Activated CD8-positive, alpha-beta memory T cell treated with anti-CD3 and anti-CD28 coated beads for 4 hours (primary cell): Measurements from ENCODE around the gene RTKN.
A peak's percentile ranks its signal among the peaks of the same experiment; 100 is the strongest.
"Not testable (repeated sequence)": the region's sequence is repeated elsewhere in the genome, so short reads cannot be mapped to it uniquely, and the experiment has no call there.

Source experiments
- DNase-seq, 2 donors: peaks; one replicate each; pipeline ENCODE4 v3.0.0-alpha.2; 2020; ENCODE audit warnings: low read depth in 2 of 2

Gene RTKN

GRCh38 chr2:74461187-74462053 is 19.7 kb upstream of the RTKN start:
- DNase-seq = no peak

DNA sequence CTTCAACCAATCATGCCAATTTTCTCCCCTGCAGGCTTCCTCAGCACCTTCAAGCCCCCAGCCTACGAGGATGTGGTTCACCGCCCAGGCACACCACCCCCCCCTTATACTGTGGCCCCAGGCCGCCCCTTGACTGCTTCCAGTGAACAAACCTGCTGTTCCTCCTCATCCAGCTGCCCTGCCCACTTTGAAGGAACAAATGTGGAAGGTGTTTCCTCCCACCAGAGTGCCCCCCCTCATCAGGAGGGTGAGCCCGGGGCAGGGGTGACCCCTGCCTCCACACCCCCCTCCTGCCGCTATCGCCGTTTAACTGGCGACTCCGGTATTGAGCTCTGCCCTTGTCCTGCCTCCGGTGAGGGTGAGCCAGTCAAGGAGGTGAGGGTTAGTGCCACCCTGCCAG is 18.4 kb upstream of the RTKN start:
- DNase-seq = not testable (repeated sequence)

- not testable (repeated sequence) for DNase-seq
Measured at GRCh38 chr2:74459503-74460118, 17.9 kb upstream of the RTKN start.

GRCh38 chr2:74458938-74459363 is 17.2 kb upstream of the RTKN start:
- DNase-seq = no peak

DNA sequence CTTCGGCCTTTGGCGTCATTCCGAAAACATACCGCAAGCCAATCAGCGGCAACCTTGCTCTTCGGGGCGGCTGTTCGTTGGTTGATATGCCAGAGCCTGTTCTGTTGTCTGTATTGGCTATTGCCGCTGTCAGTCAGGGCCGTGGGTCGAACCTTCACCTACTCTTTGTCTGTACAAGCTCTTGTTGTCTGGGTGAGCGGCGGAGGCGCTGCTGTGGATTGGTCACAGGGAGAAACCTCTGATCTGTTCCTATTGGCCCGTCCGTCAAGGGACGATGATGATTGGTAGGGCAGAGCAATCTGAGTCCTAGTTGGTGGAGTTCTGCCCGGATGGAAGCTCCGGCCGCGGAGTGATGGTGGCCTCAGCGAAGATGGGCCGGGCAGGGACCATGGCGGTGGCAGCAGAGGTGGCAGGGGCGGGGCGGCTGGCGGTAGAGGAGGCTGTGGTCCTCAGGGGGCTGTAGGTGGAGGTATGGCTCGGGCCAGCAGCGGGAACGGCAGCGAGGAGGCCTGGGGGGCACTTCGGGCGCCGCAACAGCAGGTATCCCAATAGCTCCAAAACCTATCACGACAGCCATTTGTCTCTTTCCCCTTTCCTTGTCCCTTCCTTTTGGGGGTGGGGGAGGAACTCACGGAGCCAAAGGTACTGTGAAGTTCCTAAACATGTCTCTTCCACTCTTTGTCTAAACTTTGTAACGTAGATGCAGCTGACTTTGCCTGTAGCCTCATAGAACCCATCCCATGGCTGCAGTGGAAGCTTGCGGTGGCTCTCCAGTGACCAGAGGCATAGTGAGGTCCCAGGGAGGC is 16.6 kb upstream of the RTKN start, which contains the start of gene WBP1:
Gene WBP1, plus strand, starts transcription at position 307 of the 806 bp plus-strand sequence. Its CDS starts 165 bp downstream, at position 472.
- peak; percentile 97 to 99 for DNase-seq

DNA sequence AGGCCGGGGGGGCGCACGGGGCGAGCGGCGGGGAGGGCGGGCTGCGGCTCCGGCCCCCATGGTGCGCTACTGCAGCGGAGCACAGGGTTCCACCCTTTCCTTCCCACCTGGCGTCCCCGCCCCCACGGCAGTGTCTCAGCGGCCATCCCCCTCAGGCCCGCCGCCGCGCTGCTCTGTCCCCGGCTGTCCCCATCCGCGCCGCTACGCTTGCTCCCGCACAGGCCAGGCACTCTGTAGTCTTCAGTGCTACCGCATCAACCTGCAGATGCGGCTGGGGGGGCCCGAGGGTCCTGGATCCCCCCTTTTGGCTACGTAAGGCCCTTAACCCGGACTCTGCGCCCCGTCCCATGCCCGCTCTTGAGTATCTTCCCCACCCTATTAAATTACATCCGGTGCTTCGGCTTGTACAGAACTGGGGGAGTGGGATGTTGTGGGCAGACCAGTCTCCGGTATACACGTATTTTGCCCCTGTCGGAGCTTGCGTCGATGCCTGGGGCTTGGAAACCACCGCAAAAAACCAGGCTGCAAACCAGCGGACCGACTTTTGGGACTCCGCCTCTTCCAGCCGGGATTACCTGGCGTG is 15.9 kb upstream of the RTKN start:
- peak; percentile 72 to 78 for DNase-seq

- DNase-seq = no peak
Measured at GRCh38 chr2:74457129-74457548, 15.4 kb upstream of the RTKN start.

GRCh38 chr2:74454654-74455511 is 13.1 kb upstream of the RTKN start, which contains the start of gene INO80B:
TSS of gene INO80B (plus strand) at chr2:74455087. CDS start at chr2:74455117, 30 bp downstream.
- peak; percentile 96 for DNase-seq

GRCh38 chr2:74450570-74451190 is 8.9 kb upstream of the RTKN start:
- DNase-seq = no peak

DNA sequence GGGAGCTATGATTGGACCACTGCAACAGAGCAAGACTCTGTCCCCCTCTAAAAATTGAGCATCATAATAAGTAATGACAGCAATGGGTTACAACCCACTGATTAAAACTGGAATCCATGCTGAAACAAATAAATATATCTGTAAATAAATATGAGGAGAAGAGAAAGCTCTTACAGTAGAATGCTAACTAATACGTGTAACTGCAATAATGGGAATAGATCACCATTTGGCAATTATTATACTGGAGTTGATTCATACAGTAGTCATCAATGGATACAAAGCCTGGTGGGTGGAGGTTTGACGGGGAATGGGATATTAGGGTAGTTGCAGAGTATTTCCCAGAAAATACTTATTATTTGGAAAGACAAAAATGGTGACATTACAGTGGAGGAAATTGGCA is 7.0 kb upstream of the RTKN start:
- DNase-seq = no peak

GRCh38 chr2:74447230-74447999 is 5.7 kb upstream of the RTKN start:
- DNase-seq = no peak

- DNase-seq = no peak
Measured at GRCh38 chr2:74444498-74445318, 3.0 kb upstream of the RTKN start.

DNA sequence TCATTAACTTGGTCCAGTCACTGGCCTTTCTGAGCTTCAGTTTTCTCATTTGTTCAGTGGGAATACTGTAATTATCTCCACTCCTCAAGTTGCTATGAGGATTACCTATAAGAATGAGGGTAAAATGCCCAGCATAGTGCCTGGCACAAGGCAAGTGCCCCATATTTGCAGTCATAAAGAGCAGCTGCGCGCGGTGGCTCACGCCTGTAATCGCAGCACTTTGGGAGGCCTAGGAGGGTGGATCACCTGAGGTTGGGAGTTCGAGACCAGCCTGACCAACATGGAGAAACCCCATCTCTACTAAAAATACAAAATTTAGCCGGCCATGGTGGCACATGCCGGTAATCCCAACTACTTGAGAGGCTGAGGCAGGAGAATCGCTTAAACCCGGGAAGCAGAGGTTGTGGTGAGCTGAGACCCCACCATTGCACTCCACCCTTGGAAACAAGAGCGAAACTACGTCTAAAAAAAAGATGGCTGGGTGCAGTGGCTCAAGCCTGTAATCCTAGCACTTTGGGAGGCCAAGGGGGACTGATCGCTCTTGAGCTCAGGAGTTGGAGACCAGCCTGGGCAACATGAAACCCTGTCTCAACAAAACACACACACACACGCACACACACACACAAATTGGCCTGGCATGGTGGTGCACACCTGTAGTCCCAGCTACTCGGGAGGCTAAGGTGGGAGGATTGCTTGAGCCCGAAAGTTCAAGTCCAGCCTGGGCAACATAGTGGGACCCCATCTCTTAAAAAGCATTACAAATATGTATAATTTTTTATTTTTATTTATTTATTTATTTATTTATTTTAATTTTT is 953 bp upstream of the RTKN start:
- DNase-seq = not testable (repeated sequence)

GRCh38 chr2:74441170-74441689 is 507 bp downstream of the RTKN start:
- no peak for DNase-seq

DNA sequence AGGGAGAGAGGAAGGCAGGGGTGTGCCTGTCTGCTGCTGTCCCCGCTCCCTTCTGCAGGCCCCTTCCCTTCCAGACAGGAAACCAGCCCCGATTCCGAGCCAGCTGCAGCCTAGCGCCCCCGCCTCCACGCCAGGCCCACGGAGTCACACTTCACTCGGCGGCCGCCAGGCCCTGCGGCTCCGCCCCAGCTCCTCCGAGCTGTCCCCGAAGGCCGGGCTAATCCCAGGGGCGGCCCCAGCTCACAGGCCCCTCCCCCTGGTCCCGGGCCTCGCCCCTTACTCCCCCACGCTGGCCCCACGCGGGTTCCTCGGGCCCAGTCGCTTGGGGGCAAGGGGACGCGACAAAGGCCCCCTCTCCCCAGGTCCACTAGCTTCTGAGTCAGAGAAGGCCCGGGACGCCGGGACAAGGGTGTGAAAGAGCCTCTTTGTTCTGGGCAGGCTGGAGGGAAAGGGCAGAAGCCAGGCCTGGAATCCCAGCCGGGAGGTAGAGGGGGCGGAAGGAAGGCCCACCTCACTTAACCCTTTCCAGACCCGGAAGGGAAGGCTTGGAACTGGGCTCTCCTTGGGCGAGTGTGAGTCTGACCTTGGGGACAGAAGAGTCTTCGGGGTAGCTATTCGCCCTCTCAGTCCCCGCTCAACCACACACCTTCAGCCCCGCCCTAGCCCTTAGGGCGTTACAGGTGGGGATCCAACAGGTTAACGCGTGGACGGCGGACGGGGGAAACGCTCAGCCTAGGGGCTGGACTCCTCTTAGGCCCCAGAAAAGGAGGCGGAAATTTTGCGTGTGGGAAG is 1.2 kb downstream of the RTKN start:
- DNase-seq = no peak

- DNase-seq = no peak
Measured at GRCh38 chr2:74439803-74440377, 1.8 kb downstream of the RTKN start.
